Brain microvascular endothelial cell (primary cell): Measurements from ENCODE around the gene RAB12.

Experiments used
- DNase-seq: peaks from one replicate; pipeline ENCODE4 v3.0.0-alpha.2; 2020
- H3K27ac ChIP-seq: fragments of 250-450 bp; sonication (Bioruptor Pico); 2 replicates; pipeline ENCODE4 v1.5.1; 2020; ENCODE audit warnings: mild to moderate bottlenecking, moderate library complexity
- H3K27me3 ChIP-seq: fragments of 250-450 bp; sonication (Bioruptor Pico); replicated peaks from 2 replicates; pipeline ENCODE4 v1.5.1; 2020; ENCODE audit warnings: mild to moderate bottlenecking
- H3K36me3 ChIP-seq: fragments of 250-450 bp; sonication (Bioruptor Pico); replicated peaks from 2 replicates; pipeline ENCODE4 v1.5.1; 2020; ENCODE audit warnings: mild to moderate bottlenecking
- H3K4me3 ChIP-seq: 2 replicates; pipeline ENCODE4 v1.5.1; 2011; ENCODE audit warnings: low read depth, mild to moderate bottlenecking, control low read depth, low read length, moderate library complexity
- CTCF ChIP-seq: IDR thresholded peaks from 2 replicates; pipeline ENCODE4 v1.5.1; 2011; ENCODE audit warnings: low read depth, mild to moderate bottlenecking, moderate library complexity, low read length, control low read depth, inconsistent platforms; ENCODE audit errors: missing control alignments
- in situ Hi-C: cut with HindIII; loops from 2 replicates; pipeline ENCODE4 v1.10.0; 2017; ENCODE audit warnings: low sequenced_read_pairs, low pct_ligation_motif_present

Gene RAB12

DNA sequence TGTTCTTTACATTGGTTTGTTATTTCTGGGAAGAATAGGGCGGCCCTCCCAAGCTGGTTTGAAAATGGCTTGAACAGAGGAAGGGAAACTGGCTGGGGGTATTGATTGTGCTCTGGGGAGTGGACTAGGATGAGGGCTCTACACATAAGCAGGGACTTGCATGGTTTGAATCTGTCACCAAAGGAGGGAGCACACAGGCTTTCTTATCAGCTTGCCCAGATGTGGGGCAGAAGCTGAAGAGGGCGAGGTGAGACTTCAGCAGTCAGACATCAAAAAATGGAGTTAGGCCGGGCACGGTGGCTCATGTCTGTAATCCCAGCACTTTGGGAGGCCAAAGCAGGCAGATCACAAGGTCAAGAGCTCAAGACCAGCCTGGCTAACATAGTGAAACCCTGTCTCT lies 7.2 kb upstream of the RAB12 start:
- no peaks in the 10 kb centered on the region for H3K27me3 ChIP-seq
- no peak for DNase-seq
- no peak for TF ChIP-seq CTCF
- H3K27ac ChIP-seq = no peak overlapping the region
- H3K36me3 ChIP-seq = no peaks in the 10 kb centered on the region
- no peak overlapping the region for H3K4me3 ChIP-seq
- in situ Hi-C loops = no loop called here

- no peak for DNase-seq
- in situ Hi-C loops = no loop called here
- Histone ChIP-seq H3K27ac (no peak overlapping the region), H3K27me3 (no peaks in the 10 kb centered on the region), H3K4me3 (no peak overlapping the region), H3K36me3 (no peaks in the 10 kb centered on the region)
- no peak for TF ChIP-seq CTCF
These were observed 6.7 kb upstream of the RAB12 start for GRCh38 chr18:8602557-8602956.

DNA sequence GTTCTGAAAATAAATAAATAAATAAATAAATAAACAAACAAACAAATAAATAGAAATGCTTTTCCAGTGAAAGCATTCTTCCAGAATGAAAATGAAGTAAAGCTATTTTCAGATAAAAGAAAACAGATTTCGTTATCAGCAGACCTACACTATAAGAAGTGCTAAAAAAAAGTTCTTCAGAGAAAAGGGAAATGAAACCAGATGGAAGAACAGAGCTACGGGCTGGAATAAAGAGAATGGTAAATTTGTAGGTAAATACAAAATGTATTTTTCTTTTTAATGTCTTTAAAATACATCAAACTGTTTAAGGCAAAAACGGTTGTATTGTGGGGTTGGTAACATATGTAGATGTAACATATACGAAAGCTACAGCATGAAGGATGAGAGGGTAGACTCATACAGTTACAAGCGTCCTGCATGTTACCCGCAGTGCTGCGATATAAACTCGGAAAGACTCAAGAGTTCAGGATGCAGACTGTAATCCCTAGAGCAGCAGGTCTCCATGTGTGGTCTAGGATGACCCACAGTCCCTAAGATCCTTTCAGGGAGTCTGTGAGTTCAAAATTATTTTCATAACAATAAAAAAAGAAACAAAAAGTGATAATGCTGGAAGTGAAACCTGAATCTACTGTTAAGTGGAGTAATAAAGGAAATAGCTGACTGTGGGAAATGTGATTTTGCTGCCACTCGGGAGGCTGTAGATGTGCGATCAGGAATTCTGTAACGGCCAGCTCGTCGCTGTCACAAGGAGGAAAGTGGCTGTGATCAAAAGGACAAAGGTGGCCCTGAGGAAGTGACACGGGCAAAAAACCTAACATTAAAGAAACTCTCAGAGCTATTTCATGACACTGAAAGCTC lies 5.3 kb upstream of the RAB12 start:
- TF ChIP-seq CTCF = no peak

DNA sequence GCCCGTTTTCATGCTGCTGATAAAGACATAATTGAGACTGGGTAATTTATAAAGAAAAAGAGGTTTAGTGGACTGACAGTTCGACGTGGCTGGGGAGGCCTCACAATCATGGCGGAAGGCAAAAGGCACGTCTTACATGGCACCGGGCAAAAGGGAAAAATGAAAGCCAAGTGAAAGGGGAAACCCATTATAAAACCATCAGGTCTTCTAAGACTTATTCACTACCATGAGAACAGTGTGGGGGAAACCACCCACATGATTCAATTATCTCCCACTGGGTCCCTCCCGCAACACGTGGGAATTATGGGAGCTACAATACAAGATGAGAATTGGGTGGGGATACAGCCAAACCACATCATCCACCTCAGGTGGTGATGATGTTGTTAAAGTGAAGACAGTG lies 3.3 kb upstream of the RAB12 start:
- in situ Hi-C loops = no loop called here

More for the DNA sequence above, 5.3 kb upstream of the RAB12 start:
- Histone ChIP-seq H3K4me3 (peak overlapping the region; percentile 3), H3K27ac (no peak overlapping the region), H3K36me3 (no peaks in the 10 kb centered on the region), H3K27me3 (no peaks in the 10 kb centered on the region)
- in situ Hi-C loops = no loop called here
- no peak for DNase-seq

DNA sequence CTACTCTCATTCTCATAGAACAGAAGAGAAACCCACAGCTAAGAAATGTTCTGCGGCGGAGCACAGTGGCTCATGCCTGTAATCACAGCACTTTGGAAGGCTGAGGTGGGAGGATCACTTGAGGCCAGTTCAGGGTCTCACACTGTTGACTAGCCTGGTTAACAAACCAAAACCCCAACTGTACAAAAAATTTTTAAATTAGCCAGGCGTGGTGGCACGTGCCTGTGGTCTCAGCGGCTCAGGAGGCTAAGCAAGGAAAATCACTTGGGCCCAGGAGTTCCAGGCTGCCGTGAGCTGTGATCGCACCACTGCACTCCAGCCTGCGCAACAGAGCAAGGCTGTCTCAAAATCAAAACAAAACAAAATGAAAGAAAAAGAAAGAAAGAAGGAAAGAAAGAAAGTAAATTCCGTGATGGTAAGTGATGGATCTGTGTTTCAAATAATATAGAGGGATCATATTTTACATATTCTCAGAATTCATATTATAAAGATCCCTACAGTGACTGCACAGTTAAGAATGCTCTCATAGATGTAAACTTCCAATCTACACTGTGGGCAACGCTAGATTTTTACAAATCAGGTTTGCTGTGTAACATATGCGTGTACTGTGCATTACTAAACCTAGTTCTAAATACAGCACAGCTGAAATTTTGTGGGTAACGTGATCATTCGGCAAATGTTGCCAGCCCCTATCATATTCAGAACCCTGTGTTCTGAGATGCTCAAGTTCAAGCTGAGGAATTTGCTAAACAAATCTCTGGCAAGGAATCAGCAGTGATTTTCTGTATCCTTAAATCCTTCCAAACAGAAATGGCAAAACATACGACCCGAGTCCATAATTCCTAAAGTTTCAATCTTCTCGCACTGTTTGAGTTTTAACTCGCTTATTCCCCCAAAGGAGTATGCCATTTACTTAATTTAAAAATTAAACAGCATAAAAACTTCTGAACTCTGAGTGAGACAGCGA lies 1.2 kb upstream of the RAB12 start:
- DNase-seq = no peak
- H3K36me3 ChIP-seq = no peaks in the 10 kb centered on the region
- H3K4me3 ChIP-seq = peak overlapping the region; percentile 87
- in situ Hi-C loops = no loop called here
- no peak overlapping the region for H3K27ac ChIP-seq
- TF ChIP-seq CTCF = no peak
- no peaks in the 10 kb centered on the region for H3K27me3 ChIP-seq

More for the DNA sequence above, 3.3 kb upstream of the RAB12 start:
- Histone ChIP-seq H3K27ac (no peak overlapping the region), H3K4me3 (no peak overlapping the region), H3K27me3 (no peaks in the 10 kb centered on the region), H3K36me3 (no peaks in the 10 kb centered on the region)
- TF ChIP-seq CTCF = no peak
- no peak for DNase-seq
